Activated naive CD4-positive, alpha-beta T cell treated with anti-CD3 and anti-CD28 coated beads, Interleukin-2, amount 50 U/mL, for 24 hours (primary cell): ENCODE measurements around the gene TAS2R16.
"Not testable (repeated sequence)": the region's sequence is repeated elsewhere in the genome, so short reads cannot be mapped to it uniquely, and the experiment has no call there.

Experiments
- H3K27ac Mint-ChIP-seq: one replicate; pipeline ENCODE4 v1.8.0; 2021; ENCODE audit warnings: mild to moderate bottlenecking, mixed read lengths
- H3K27me3 Mint-ChIP-seq: one replicate; pipeline ENCODE4 v1.8.0; 2021; ENCODE audit warnings: mixed read lengths
- H3K36me3 Mint-ChIP-seq: one replicate; pipeline ENCODE4 v1.8.0; 2021; ENCODE audit warnings: mixed read lengths
- H3K4me1 Mint-ChIP-seq: one replicate; pipeline ENCODE4 v1.8.0; 2021; ENCODE audit warnings: mixed read lengths
- H3K4me3 Mint-ChIP-seq: one replicate; pipeline ENCODE4 v1.8.0; 2021; ENCODE audit warnings: mild to moderate bottlenecking, mixed read lengths
- H3K9me3 Mint-ChIP-seq: one replicate; pipeline ENCODE4 v1.8.0; 2021; ENCODE audit warnings: mixed read lengths

TAS2R16 gene

DNA sequence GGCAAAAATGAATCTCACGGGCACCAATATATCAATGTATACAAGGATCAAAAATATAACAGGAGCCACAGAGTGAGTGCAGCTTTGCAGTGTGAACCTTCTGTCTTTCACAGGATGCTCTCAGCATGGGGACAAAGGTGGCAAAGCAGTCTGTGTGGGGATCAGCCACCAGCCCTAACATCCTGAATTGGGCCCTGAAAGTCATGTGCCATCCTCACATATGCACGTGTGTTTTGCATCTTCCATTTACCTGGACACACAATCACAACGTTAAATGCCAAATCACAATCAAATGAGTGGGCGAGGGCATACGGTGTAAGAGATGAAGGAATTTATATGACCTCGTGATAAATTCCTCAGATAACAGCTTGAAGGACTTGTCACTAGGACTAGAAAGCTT is 6.5 kb downstream of the TAS2R16 start:
- Mint-ChIP-seq H3K9me3 (peaks cover 5% of the 10 kb centered on the region), H3K4me3 (no peak overlapping the region), H3K36me3 (no peaks in the 10 kb centered on the region), H3K4me1 (no peaks in the 10 kb centered on the region), H3K27me3 (no peaks in the 10 kb centered on the region), H3K27ac (no peak overlapping the region)

- Mint-ChIP-seq H3K4me3 (no peak overlapping the region), H3K27me3 (no peaks in the 10 kb centered on the region), H3K27ac (no peak overlapping the region), H3K9me3 (peaks cover 5% of the 10 kb centered on the region), H3K36me3 (no peaks in the 10 kb centered on the region), H3K4me1 (no peaks in the 10 kb centered on the region)
These were observed 7.2 kb downstream of the TAS2R16 start for GRCh38 chr7:122988333-122988732.

DNA sequence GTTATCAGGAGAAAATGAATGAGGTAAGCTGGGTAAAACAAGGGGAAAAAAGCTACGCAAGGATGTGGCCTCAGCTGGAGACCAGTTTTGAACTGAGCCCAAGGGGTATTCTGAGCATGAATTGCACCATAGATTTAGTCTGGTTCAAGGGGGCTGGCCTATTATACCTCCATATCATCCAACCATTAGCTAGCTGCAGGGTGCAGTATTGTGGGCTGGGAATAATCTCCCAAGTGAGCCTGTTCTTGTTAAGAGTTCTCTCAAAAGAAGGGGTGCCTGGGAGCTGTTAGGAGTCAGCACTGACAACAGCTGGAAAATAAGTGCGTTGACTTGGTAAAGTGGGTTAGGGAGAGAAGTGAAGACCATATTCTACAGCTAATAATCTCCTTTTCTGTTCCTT is 8.0 kb downstream of the TAS2R16 start:
- peaks cover 5% of the 10 kb centered on the region for H3K9me3 Mint-ChIP-seq
- no peaks in the 10 kb centered on the region for H3K36me3 Mint-ChIP-seq
- no peaks in the 10 kb centered on the region for H3K4me1 Mint-ChIP-seq
- no peaks in the 10 kb centered on the region for H3K27me3 Mint-ChIP-seq
- H3K4me3 Mint-ChIP-seq: no peak overlapping the region
- H3K27ac Mint-ChIP-seq: no peak overlapping the region

GRCh38 chr7:122984021-122984420 is 11.5 kb downstream of the TAS2R16 start:
- no peaks in the 10 kb centered on the region for H3K27me3 Mint-ChIP-seq
- H3K9me3 Mint-ChIP-seq: no peaks in the 10 kb centered on the region
- H3K4me1 Mint-ChIP-seq: no peaks in the 10 kb centered on the region
- H3K4me3 Mint-ChIP-seq: no peak overlapping the region
- H3K36me3 Mint-ChIP-seq: no peaks in the 10 kb centered on the region
- no peak overlapping the region for H3K27ac Mint-ChIP-seq

- H3K4me1 Mint-ChIP-seq: no peaks in the 10 kb centered on the region
- H3K27ac Mint-ChIP-seq: no peak overlapping the region
- H3K36me3 Mint-ChIP-seq: no peaks in the 10 kb centered on the region
- H3K9me3 Mint-ChIP-seq: no peaks in the 10 kb centered on the region
- no peaks in the 10 kb centered on the region for H3K27me3 Mint-ChIP-seq
- no peak overlapping the region for H3K4me3 Mint-ChIP-seq
These were observed 12.2 kb downstream of the TAS2R16 start for GRCh38 chr7:122983261-122983660.

GRCh38 chr7:122975341-122975740 is 20.2 kb downstream of the TAS2R16 start:
- Mint-ChIP-seq H3K27ac (no peak overlapping the region), H3K27me3 (no peaks in the 10 kb centered on the region), H3K4me1 (no peaks in the 10 kb centered on the region), H3K9me3 (no peaks in the 10 kb centered on the region), H3K4me3 (no peak overlapping the region), H3K36me3 (no peaks in the 10 kb centered on the region)

GRCh38 chr7:122974229-122974628 is 21.3 kb downstream of the TAS2R16 start:
- Mint-ChIP-seq H3K9me3 (peaks cover 6% of the 10 kb centered on the region), H3K27ac (no peak overlapping the region), H3K4me3 (no peak overlapping the region), H3K4me1 (no peaks in the 10 kb centered on the region), H3K36me3 (no peaks in the 10 kb centered on the region), H3K27me3 (no peaks in the 10 kb centered on the region)

- no peaks in the 10 kb centered on the region for H3K4me1 Mint-ChIP-seq
- H3K27me3 Mint-ChIP-seq: no peaks in the 10 kb centered on the region
- H3K27ac Mint-ChIP-seq: no peak overlapping the region
- no peaks in the 10 kb centered on the region for H3K36me3 Mint-ChIP-seq
- H3K9me3 Mint-ChIP-seq: peaks cover 6% of the 10 kb centered on the region
- H3K4me3 Mint-ChIP-seq: no peak overlapping the region
These were observed 23.4 kb downstream of the TAS2R16 start for GRCh38 chr7:122972056-122972455.

DNA sequence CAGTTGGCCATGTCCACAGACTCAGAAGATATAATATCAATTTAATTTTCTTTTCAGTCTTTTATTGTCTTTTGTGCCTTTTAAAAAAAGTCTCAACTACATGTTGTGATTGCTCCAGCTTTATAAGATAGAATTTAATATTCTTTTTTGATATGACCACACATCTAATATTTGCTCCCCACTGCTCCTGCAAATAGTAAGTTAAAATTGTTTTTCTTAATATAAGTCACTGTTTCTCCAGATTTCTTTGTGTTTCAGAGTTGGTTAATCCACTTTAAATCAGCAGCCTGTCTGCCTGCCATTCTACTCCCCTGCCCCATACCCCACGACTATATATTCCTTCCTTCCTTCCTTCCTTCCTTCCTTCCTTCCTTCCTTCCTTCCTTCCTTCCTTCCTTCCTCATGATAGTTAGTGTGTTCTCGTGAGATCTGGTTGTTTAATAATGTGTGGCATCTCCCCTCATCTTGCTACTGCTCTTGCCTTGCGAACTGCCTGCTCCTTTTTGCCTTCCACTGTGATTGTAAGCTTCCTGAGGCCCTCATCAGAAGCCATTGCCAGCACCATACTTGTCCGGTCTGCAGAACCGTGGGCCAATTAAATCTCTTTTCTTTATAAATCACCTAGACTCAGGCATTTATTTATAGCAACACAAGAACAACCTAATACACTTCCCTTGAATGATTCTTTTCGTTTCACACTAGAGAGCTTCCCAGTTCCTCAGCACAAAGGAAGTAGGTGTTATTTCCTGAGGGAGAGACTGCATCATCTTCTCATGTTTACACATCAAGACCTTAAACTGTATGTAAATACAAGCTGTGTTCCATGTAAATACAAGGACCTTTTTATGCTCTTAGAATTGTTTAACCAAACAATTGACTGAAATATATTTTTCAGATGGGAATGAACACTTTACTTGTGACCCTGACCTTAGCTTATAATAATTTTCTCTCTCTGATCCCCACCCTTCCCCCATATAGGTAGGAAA is 24.5 kb downstream of the TAS2R16 start:
- H3K4me3 Mint-ChIP-seq: no peak overlapping the region
- no peaks in the 10 kb centered on the region for H3K27me3 Mint-ChIP-seq
- H3K27ac Mint-ChIP-seq: no peak overlapping the region
- no peaks in the 10 kb centered on the region for H3K36me3 Mint-ChIP-seq
- H3K9me3 Mint-ChIP-seq: peaks cover 6% of the 10 kb centered on the region
- no peaks in the 10 kb centered on the region for H3K4me1 Mint-ChIP-seq

DNA sequence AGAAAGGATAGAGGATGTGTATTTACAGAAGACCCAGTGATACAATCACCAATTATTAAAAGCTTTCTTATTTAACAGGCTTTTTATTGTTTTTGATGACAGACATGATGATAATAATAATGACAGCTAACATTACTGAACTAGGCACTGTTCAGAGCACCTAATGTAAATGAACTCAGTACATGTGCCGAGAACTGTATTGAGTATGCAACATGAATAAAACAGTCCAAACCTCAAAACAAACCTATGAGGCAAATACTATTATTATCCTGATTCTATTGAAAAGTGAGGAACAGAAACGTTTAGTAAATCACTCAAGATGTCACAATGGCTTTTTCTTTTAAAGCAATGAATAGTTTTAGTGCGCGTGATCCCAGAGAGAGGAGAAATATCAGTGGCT is 27.1 kb downstream of the TAS2R16 start:
- H3K4me3 Mint-ChIP-seq: no peak overlapping the region
- peaks cover 6% of the 10 kb centered on the region for H3K9me3 Mint-ChIP-seq
- H3K27me3 Mint-ChIP-seq: no peaks in the 10 kb centered on the region
- no peak overlapping the region for H3K27ac Mint-ChIP-seq
- no peaks in the 10 kb centered on the region for H3K36me3 Mint-ChIP-seq
- H3K4me1 Mint-ChIP-seq: no peaks in the 10 kb centered on the region

- Mint-ChIP-seq H3K4me1 (no peaks in the 10 kb centered on the region), H3K27me3 (no peaks in the 10 kb centered on the region), H3K36me3 (no peaks in the 10 kb centered on the region), H3K4me3 (no peak overlapping the region), H3K9me3 (peaks cover 6% of the 10 kb centered on the region), H3K27ac (no peak overlapping the region)
These were observed 30.2 kb downstream of the TAS2R16 start for GRCh38 chr7:122965306-122965705.

- H3K4me3 Mint-ChIP-seq, H3K4me1 Mint-ChIP-seq, H3K9me3 Mint-ChIP-seq, H3K27ac Mint-ChIP-seq, H3K36me3 Mint-ChIP-seq, H3K27me3 Mint-ChIP-seq: not testable (repeated sequence)
These were observed 41.8 kb downstream of the TAS2R16 start for GRCh38 chr7:122953678-122954077.

DNA sequence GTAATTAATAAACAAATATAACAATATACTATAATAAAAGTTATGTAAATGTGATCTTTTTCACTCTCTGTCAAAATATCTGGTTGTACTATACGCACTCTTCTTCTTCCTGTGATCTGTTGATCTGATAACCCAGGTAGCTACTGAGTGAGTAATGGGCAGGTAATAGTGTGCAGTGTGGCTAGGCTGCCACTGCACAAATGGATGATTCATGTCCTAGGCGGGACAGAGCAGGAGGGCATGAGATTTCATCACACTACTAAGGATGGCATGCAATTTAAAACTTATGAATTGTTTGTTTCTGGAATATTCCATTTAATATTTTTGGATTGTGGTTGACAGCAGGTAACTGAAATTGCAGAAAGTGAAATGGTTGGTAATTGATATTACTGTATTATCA is 44.5 kb downstream of the TAS2R16 start:
- no peaks in the 10 kb centered on the region for H3K27me3 Mint-ChIP-seq

DNA sequence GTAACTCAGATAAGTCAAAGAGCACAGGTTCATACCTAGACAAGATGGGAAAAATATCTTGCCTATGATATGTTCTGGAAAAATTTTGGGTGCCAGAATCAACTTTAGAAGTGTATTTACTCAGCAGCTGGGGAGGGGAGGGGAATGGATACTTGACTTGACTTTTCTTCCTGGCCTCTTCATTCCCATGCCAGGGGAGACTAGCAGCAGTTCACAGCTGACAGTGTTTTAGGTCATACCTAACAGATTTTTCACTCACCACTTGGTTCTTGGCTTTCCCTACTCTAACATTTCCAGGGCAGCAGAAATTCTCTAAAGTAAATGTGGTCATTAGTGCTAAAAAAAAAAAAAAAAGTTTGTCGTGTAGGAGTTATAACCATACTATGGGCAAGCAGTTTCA is 46.3 kb downstream of the TAS2R16 start:
- no peaks in the 10 kb centered on the region for H3K27me3 Mint-ChIP-seq
- no peaks in the 10 kb centered on the region for H3K36me3 Mint-ChIP-seq
- H3K9me3 Mint-ChIP-seq: no peaks in the 10 kb centered on the region
- no peak overlapping the region for H3K4me3 Mint-ChIP-seq
- H3K27ac Mint-ChIP-seq: no peak overlapping the region
- no peaks in the 10 kb centered on the region for H3K4me1 Mint-ChIP-seq

More for the DNA sequence above, 44.5 kb downstream of the TAS2R16 start:
- no peaks in the 10 kb centered on the region for H3K36me3 Mint-ChIP-seq
- no peaks in the 10 kb centered on the region for H3K9me3 Mint-ChIP-seq
- H3K4me3 Mint-ChIP-seq: no peak overlapping the region
- H3K4me1 Mint-ChIP-seq: no peaks in the 10 kb centered on the region
- no peak overlapping the region for H3K27ac Mint-ChIP-seq
